Uterus (tissue), 4 donors: ENCODE data around the gene GRIP1. TPM values are rescaled to one million over a fixed set of nuclear protein-coding genes. Genes with fewer than 3 reads are reported as not detected.

ENCODE experiments used
- DNase-seq, 2 donors: peaks; one replicate each; pipeline ENCODE4 v3.0.0-alpha.2; 2019 to 2020
- H3K27ac ChIP-seq, 2 donors: fragments of 200-600 bp; sonication (generic); 1 replicate in 1 of 2; 2 replicates in 1 of 2; pipeline ENCODE4 v1.5.1; 2016 to 2018
- H3K27me3 ChIP-seq, 2 donors: fragments of 200-600 bp; sonication (generic); one replicate each; pipeline ENCODE4 v1.5.1; 2018 to 2019; ENCODE audit warnings: control low read depth in 1 of 2
- H3K36me3 ChIP-seq, 2 donors: fragments of 200-600 bp; sonication (generic); one replicate each; pipeline ENCODE4 v1.5.1; 2019; ENCODE audit warnings: control low read depth in 1 of 2
- H3K4me1 ChIP-seq, 2 donors: fragments of 200-600 bp; sonication (generic); one replicate each; pipeline ENCODE4 v1.5.1; 2018 to 2019; ENCODE audit warnings: control low read depth in 1 of 2
- H3K4me3 ChIP-seq, 2 donors: fragments of 200-600 bp; sonication (generic); 1 replicate in 1 of 2; 2 replicates in 1 of 2; pipeline ENCODE4 v1.5.1; 2018 to 2019; ENCODE audit warnings: mild to moderate bottlenecking in 1 of 2
- H3K9me3 ChIP-seq, 2 donors: fragments of 200-600 bp; sonication (generic); one replicate each; pipeline ENCODE4 v1.5.1; 2019; ENCODE audit warnings: control low read depth in 1 of 2
- CTCF ChIP-seq, 4 experiments: fragments of 200-600 bp in 2 of 4; fragments of 450-650 bp in 2 of 4; sonication (generic) in 2 of 4; IDR thresholded peaks; one replicate each; pipeline ENCODE4 v1.5.1; 2016 to 2019; ENCODE audit warnings: antibody characterized with exemption in 4 of 4, mild to moderate bottlenecking in 2 of 4, moderate library complexity in 1 of 4
- POLR2A ChIP-seq, 2 donors: fragments of 450-650 bp; IDR thresholded peaks; one replicate each; pipeline ENCODE4 v1.6.1; 2016; ENCODE audit warnings: antibody characterized with exemption in 2 of 2, mild to moderate bottlenecking in 1 of 2, moderate library complexity in 1 of 2
- intact Hi-C: fragments of 100-400 bp; cut with DNase I; formaldehyde crosslinking; loops from one replicate; pipeline ENCODE4 v1.15.1; 2023; ENCODE audit warnings: low total_unique reads
- total RNA-seq, 4 donors: library from RNA; depleted of rRNA in 3 of 4; stranded (reverse); fragments of >200 nt in 3 of 4; gene quantifications; one replicate each; pipeline versions ENCODE4 v1.1.0 to v1.2.4, GENCODE V29; 2014 to 2023
- donor health status: DM: yes; HTN: yes; CAD: no.

The GRIP1 gene
- total RNA-seq, 4 donors from 2014 or later: 6.4 to 74.8 (median 19.2) TPM; not detected in 1

GRCh38 chr12:66709893-66710292 lies 31.0 kb upstream of the GRIP1 start:
- Histone ChIP-seq H3K27ac (no peak overlapping the region), H3K27me3 (no peaks in the 10 kb centered on the region), H3K4me3 (no peak overlapping the region), H3K4me1 (no peaks in the 10 kb centered on the region), H3K9me3 (no peaks in the 10 kb centered on the region), H3K36me3 (no peaks in the 10 kb centered on the region)
- intact Hi-C loops: no loop called here
- no peak for TF ChIP-seq CTCF (IDR thresholded peaks at IDR 0.05)
- TF ChIP-seq POLR2A (IDR thresholded peaks at IDR 0.05): no peak
- DNase-seq: no peak

- Histone ChIP-seq H3K27ac (no peak overlapping the region), H3K4me3 (no peak overlapping the region), H3K27me3 (no peaks in the 10 kb centered on the region), H3K4me1 (no peaks in the 10 kb centered on the region), H3K9me3 (no peaks in the 10 kb centered on the region), H3K36me3 (no peaks in the 10 kb centered on the region)
- no peak for DNase-seq
- intact Hi-C loops: no loop called here
- no peak for TF ChIP-seq CTCF (IDR thresholded peaks at IDR 0.05)
- no peak for TF ChIP-seq POLR2A (IDR thresholded peaks at IDR 0.05)
These were observed 30.5 kb upstream of the GRIP1 start for GRCh38 chr12:66709457-66709773.

DNA sequence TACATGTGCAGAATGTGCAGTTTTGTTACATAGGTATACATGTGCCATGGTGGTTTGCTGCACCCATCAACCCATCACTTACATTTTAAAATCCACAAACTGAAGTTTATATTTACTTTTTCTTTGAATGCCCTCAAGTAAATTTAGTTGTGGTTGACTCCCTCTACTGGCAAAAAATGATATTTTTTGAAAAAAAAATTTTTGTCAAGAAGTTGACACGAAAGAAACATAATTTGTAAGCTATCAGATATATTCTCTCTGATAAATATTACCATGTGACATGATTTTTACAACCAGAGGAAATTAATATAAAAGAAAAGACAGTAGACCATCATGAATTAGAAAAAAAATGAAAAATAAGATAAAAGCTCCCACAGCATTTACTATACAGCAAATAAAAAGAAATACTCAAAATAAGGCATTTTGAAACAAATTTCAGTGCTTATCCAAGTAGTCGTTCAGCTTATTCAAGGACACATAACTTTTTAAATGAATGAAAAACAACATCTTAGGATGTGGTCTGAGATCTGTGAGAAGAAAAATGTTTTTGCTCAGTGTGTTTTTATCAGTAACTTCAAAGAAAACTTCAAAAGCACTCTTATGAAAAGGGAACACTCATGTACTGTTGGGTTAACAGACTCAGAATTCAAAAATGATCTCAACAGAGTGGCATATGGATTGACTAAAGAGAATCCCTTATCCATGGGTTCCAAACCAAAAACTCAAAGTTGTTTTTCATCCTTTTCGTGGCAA lies 30.0 kb upstream of the GRIP1 start:
- intact Hi-C loops: no loop called here

GRCh38 chr12:66707002-66707697 lies 28.3 kb upstream of the GRIP1 start:
- Histone ChIP-seq H3K4me3 (no peak overlapping the region), H3K4me1 (no peaks in the 10 kb centered on the region), H3K36me3 (no peaks in the 10 kb centered on the region), H3K27me3 (no peaks in the 10 kb centered on the region), H3K9me3 (no peaks in the 10 kb centered on the region), H3K27ac (no peak overlapping the region)
- DNase-seq: no peak
- no peak for TF ChIP-seq POLR2A (IDR thresholded peaks at IDR 0.05)
- no peak for TF ChIP-seq CTCF (IDR thresholded peaks at IDR 0.05)
- intact Hi-C loops: no loop called here

More for the DNA sequence above, 30.0 kb upstream of the GRIP1 start:
- Histone ChIP-seq H3K27ac (no peak overlapping the region), H3K27me3 (no peaks in the 10 kb centered on the region), H3K9me3 (no peaks in the 10 kb centered on the region), H3K36me3 (no peaks in the 10 kb centered on the region), H3K4me3 (no peak overlapping the region), H3K4me1 (no peaks in the 10 kb centered on the region)
- DNase-seq: no peak
- TF ChIP-seq POLR2A (IDR thresholded peaks at IDR 0.05): no peak
- peak in 1 of 4 experiments; percentile 24 for TF ChIP-seq CTCF (IDR thresholded peaks at IDR 0.05)

GRCh38 chr12:66699738-66700482 lies 21.0 kb upstream of the GRIP1 start:
- Histone ChIP-seq H3K27ac (no peak overlapping the region), H3K4me1 (no peaks in the 10 kb centered on the region), H3K36me3 (no peaks in the 10 kb centered on the region), H3K27me3 (no peaks in the 10 kb centered on the region), H3K9me3 (no peaks in the 10 kb centered on the region), H3K4me3 (no peak overlapping the region)
- TF ChIP-seq POLR2A (IDR thresholded peaks at IDR 0.05): no peak
- no peak for TF ChIP-seq CTCF (IDR thresholded peaks at IDR 0.05)
- intact Hi-C loops: no loop called here
- no peak for DNase-seq
